SK-N-SH (cell line): ENCODE measurements around the gene LCN10.

Source experiments
- CTCF ChIP-seq: fragments of 200-600 bp; sonication (generic); IDR thresholded peaks from 2 replicates; pipeline ENCODE4 v1.6.1; 2017; ENCODE audit warnings: antibody characterized with exemption, mild to moderate bottlenecking, moderate library complexity
- ELF1 ChIP-seq: IDR thresholded peaks from 2 replicates; pipeline ENCODE4 v1.4.0; 2012
- EP300 ChIP-seq, 2 experiments: IDR thresholded peaks; 2 replicates each; pipeline versions ENCODE4 v1.4.0 to v1.6.1; 2012; ENCODE audit warnings: borderline replicate concordance in 1 of 2, low read depth in 1 of 2, low read length in 1 of 2
- FOXM1 ChIP-seq: IDR thresholded peaks from 2 replicates; pipeline ENCODE4 v1.4.0; 2012; ENCODE audit warnings: low read depth, mild to moderate bottlenecking
- MAX ChIP-seq: IDR thresholded peaks from 2 replicates; pipeline ENCODE4 v1.4.0; 2012; ENCODE audit warnings: low read depth
- NRF1 ChIP-seq: IDR thresholded peaks from 2 replicates; pipeline ENCODE4 v1.6.1; 2012; ENCODE audit warnings: low read depth, mild to moderate bottlenecking, low read length
- POLR2AphosphoS5 ChIP-seq: IDR thresholded peaks from 2 replicates; pipeline ENCODE4 v1.6.1; 2012; ENCODE audit warnings: low read depth, low read length
- REST ChIP-seq: IDR thresholded peaks from 2 replicates; pipeline ENCODE4 v1.6.1; 2012; ENCODE audit warnings: mild to moderate bottlenecking, low read depth, low read length, moderate library complexity
- RFX5 ChIP-seq: IDR thresholded peaks from 2 replicates; pipeline ENCODE4 v1.6.1; 2012; ENCODE audit warnings: mild to moderate bottlenecking, improper control_type of control experiment, low read length
- TAF1 ChIP-seq: IDR thresholded peaks from 2 replicates; pipeline ENCODE4 v1.6.1; 2012; ENCODE audit warnings: low read depth, mild to moderate bottlenecking, low read length, moderate library complexity, borderline replicate concordance
- TEAD4 ChIP-seq: IDR thresholded peaks from 2 replicates; pipeline ENCODE4 v1.4.0; 2012; ENCODE audit warnings: mild to moderate bottlenecking, borderline replicate concordance; ENCODE audit not compliant: insufficient read depth
- USF2 ChIP-seq: fragments of 150-350 bp; IDR thresholded peaks from 2 replicates; pipeline ENCODE4 v1.6.1; 2017; ENCODE audit warnings: antibody characterized with exemption, low read length, low read depth, borderline replicate concordance
- YY1 ChIP-seq: IDR thresholded peaks from 2 replicates; pipeline ENCODE4 v1.4.0; 2012; ENCODE audit warnings: low read depth, mild to moderate bottlenecking
- ZBTB33 ChIP-seq: IDR thresholded peaks from 2 replicates; pipeline ENCODE4 v1.4.0; 2012; ENCODE audit warnings: low read depth, borderline replicate concordance

GRCh38 chr9:136693490-136694162 is 49.1 kb downstream of the LCN10 start:
- no peak for TF ChIP-seq POLR2AphosphoS5
- no peak for TF ChIP-seq CTCF
- TF ChIP-seq YY1, result no peak
- TF ChIP-seq FOXM1, result no peak
- TF ChIP-seq RFX5, result no peak
- no peak for TF ChIP-seq NRF1
- TF ChIP-seq ZBTB33, result no peak
- no peak for TF ChIP-seq REST
- TF ChIP-seq MAX, result no peak
- TF ChIP-seq TEAD4, result no peak
- TF ChIP-seq ELF1, result no peak
- no peak for TF ChIP-seq TAF1
- no peak for TF ChIP-seq EP300 (IDR thresholded peaks at IDR 0.05; ENCODE audit: borderline replicate concordance in 1 of 2, low read depth in 1 of 2, low read length in 1 of 2)
- no peak for TF ChIP-seq USF2
